Adrenal gland (tissue), 12 donors: Measurements from ENCODE around the gene DRD5. TPM values are rescaled to one million over a fixed set of nuclear protein-coding genes. Genes with fewer than 3 reads are reported as not detected.
A peak's percentile ranks its signal among the peaks of the same experiment; 100 is the strongest.
"Not testable (repeated sequence)": the region's sequence is repeated elsewhere in the genome, so short reads cannot be mapped to it uniquely, and the experiment has no call there.

Experiments used
- DNase-seq, 7 donors: peaks; one replicate each; pipeline ENCODE4 v3.0.0-alpha.2; 2019 to 2020
- H3K27ac ChIP-seq, 5 donors: fragments of 200-600 bp; sonication (generic) in 4 of 5; 1 replicate in 3 of 5; 2 replicates in 2 of 5; pipeline versions ENCODE4 v1.5.1 to v1.8.0; 2016 to 2020; ENCODE audit warnings: mild to moderate bottlenecking in 1 of 5
- H3K27me3 ChIP-seq: fragments of 200-600 bp; 2 replicates; pipeline ENCODE4 v1.8.0; 2021
- H3K36me3 ChIP-seq, 2 donors: fragments of 200-600 bp; replicated peaks in 1 of 2; 1 replicate in 1 of 2; 2 replicates in 1 of 2; pipeline versions ENCODE4 v1.5.1 to v1.8.0; 2018 to 2022
- H3K4me1 ChIP-seq, 2 donors: fragments of 200-600 bp; replicated peaks in 1 of 2; 1 replicate in 1 of 2; 2 replicates in 1 of 2; pipeline versions ENCODE4 v1.5.1 to v1.8.0; 2018 to 2021
- H3K4me3 ChIP-seq, 4 donors: fragments of 200-600 bp; sonication (generic) in 3 of 4; one replicate each; pipeline ENCODE4 v1.5.1; 2016 to 2018
- H3K9me3 ChIP-seq, 3 donors: fragments of 200-600 bp; sonication (generic) in 1 of 3; replicated peaks in 1 of 3; 1 replicate in 2 of 3; 2 replicates in 1 of 3; pipeline versions ENCODE4 v1.5.1 to v1.8.0; 2016 to 2021
- CTCF ChIP-seq, 6 experiments: fragments of 450-650 bp in 4 of 6; fragments of 200-600 bp in 2 of 6; sonication (generic) in 1 of 6; IDR thresholded peaks; 1 replicate in 5 of 6; 2 replicates in 1 of 6; pipeline versions ENCODE4 v1.5.1 to v1.8.0; 2016 to 2021; ENCODE audit warnings: antibody characterized with exemption in 6 of 6, mild to moderate bottlenecking in 2 of 6, moderate library complexity in 1 of 6
- POLR2A ChIP-seq, 2 donors: fragments of 450-650 bp; IDR thresholded peaks; one replicate each; pipeline ENCODE4 v1.6.1; 2017; ENCODE audit warnings: antibody characterized with exemption in 2 of 2, mild to moderate bottlenecking in 2 of 2, moderate library complexity in 1 of 2
- WGBS, 4 donors: extraction: QIAGEN DNeasy Blood & Tissue Kit in 2 of 4; methylation state at CpG; one replicate each; pipeline versions ENCODE4 v1.1.5 to v1.1.7; 2013 to 2017; 5-methylcytosine and 5-hydroxymethylcytosine counted together
- intact Hi-C, 2 donors: fragments of 100-400 bp; cut with DNase I; formaldehyde crosslinking; loops; one replicate each; pipeline versions ENCODE4 v1.14.1 to v1.15.0; 2022 to 2023
- polyA plus RNA-seq, 3 donors: library from polyadenylated mRNA; stranded (reverse); fragments of 200-250 nt in 2 of 3; fragments of 350-450 nt in 1 of 3; fragmentation: Illumina TruSeq in 1 of 3; extraction: RNeasy Lipid Tissue Mini Kit (QIAGEN cat#74804) in 1 of 3; gene quantifications; one replicate each; pipeline ENCODE4 v1.2.3, GENCODE V29; 2013 to 2014
- total RNA-seq, 9 donors: library from RNA; depleted of rRNA in 4 of 9; stranded (reverse); fragments of >200 nt in 4 of 9; fragments of 120-200 nt in 1 of 9; fragmentation: NEBNext Ultra II Directional in 1 of 9; extraction: Animal tissue kit (Norgen Biotek cat#: 25700) in 1 of 9; gene quantifications; one replicate each; pipeline versions ENCODE4 v1.1.0 to v1.2.4, GENCODE V29; 2013 to 2023
- donor health status: healthy with polysubstance abuse.
- donor health status: Bipolar disorder and iron deficiency.
- donor health status: DM: yes; HTN: yes; CAD: no.
- donor health status: DM: no; HTN: no; CAD: no.
- donor health status: DM: no; HTN: no; CAD: no.
- donor health status: DM: yes; HTN: yes; CAD: no.

DRD5 gene
- total and polyA plus RNA-seq, 12 donors, result 0.11 TPM; not detected in 11

- 48 to 93% (median 72%) methylated on average over 6 to 22 of the region's 22 CpGs for WGBS, 4 donors
- Histone ChIP-seq H3K9me3 (no peaks in the 10 kb centered on the region), H3K27ac (no peak overlapping the region), H3K4me1 (no peaks in the 10 kb centered on the region), H3K36me3 (no peaks in the 10 kb centered on the region), H3K4me3 (no peak overlapping the region), H3K27me3 (peaks cover 22% of the 10 kb centered on the region)
- intact Hi-C loops, result no loop called here
- no peak for DNase-seq
- TF ChIP-seq CTCF (IDR thresholded peaks at IDR 0.05) (no peak), POLR2A (IDR thresholded peaks at IDR 0.05) (no peak)
These were observed 652 bp downstream of the DRD5 start for GRCh38 chr4:9782136-9782436.

- DNase-seq, H3K27ac ChIP-seq, H3K4me3 ChIP-seq, intact Hi-C loops, H3K9me3 ChIP-seq, H3K36me3 ChIP-seq, H3K4me1 ChIP-seq: not testable (repeated sequence)
- 72 to 81% (median 74%) methylated on average over 5 of the region's 5 CpGs for WGBS, 4 donors
- H3K27me3 ChIP-seq, result peaks cover 18% of the 10 kb centered on the region
These were observed 4.5 kb downstream of the DRD5 start for GRCh38 chr4:9785891-9786290.

- TF ChIP-seq CTCF (IDR thresholded peaks at IDR 0.05) (no peak), POLR2A (IDR thresholded peaks at IDR 0.05) (no peak)
- Histone ChIP-seq H3K4me3 (no peak overlapping the region), H3K27me3 (no peaks in the 10 kb centered on the region), H3K36me3 (no peaks in the 10 kb centered on the region), H3K9me3 (no peaks in the 10 kb centered on the region), H3K4me1 (no peaks in the 10 kb centered on the region), H3K27ac (no peak overlapping the region)
- intact Hi-C loops, result no loop called here
- WGBS, 4 donors, result 73 to 100% (median 90%) methylated on average over 3 of the region's 3 CpGs
- no peak for DNase-seq
These were observed 10.9 kb downstream of the DRD5 start for GRCh38 chr4:9792381-9792780.

- H3K4me3 ChIP-seq, H3K27me3 ChIP-seq, DNase-seq, H3K27ac ChIP-seq, intact Hi-C loops, H3K36me3 ChIP-seq, H3K4me1 ChIP-seq, H3K9me3 ChIP-seq: not testable (repeated sequence)
- WGBS, 4 donors, result 34 to 50% (median 44%) methylated on average over 2 of the region's 2 CpGs
These were observed 15.2 kb downstream of the DRD5 start for GRCh38 chr4:9796641-9797040.

GRCh38 chr4:9800848-9801247 lies 19.4 kb downstream of the DRD5 start:
- TF ChIP-seq POLR2A (IDR thresholded peaks at IDR 0.05) (no peak), CTCF (IDR thresholded peaks at IDR 0.05) (no peak)
- Histone ChIP-seq H3K36me3 (no peaks in the 10 kb centered on the region), H3K27me3 (no peaks in the 10 kb centered on the region), H3K4me3 (no peak overlapping the region), H3K4me1 (no peaks in the 10 kb centered on the region), H3K27ac (no peak overlapping the region), H3K9me3 (no peaks in the 10 kb centered on the region)
- 74 to 78% (median 77%) methylated on average over 4 of the region's 4 CpGs for WGBS, 4 donors
- intact Hi-C loops, result no loop called here
- DNase-seq, result peak in 1 of 7 donors; percentile 9
